GM21717 (cell line): ENCODE data around the gene PTPRM.

Source experiments
- ATAC-seq: cut with Tn5 transposase; IDR thresholded peaks from one replicate; pipeline ENCODE4 v1.9.1; 2021; ENCODE audit warnings: mild to moderate bottlenecking, moderate library complexity; ENCODE audit not compliant: unreplicated experiment

PTPRM gene

GRCh38 chr18:7844418-7844817, 277.3 kb downstream of the PTPRM start:
- no peak for ATAC-seq

GRCh38 chr18:7846335-7846734, 279.2 kb downstream of the PTPRM start:
- ATAC-seq: no peak

GRCh38 chr18:7847357-7848053, 280.4 kb downstream of the PTPRM start:
- no peak for ATAC-seq

GRCh38 chr18:7848054-7848412, 280.9 kb downstream of the PTPRM start:
- ATAC-seq: no peak

- no peak for ATAC-seq
Observed at GRCh38 chr18:7850446-7850845, 283.3 kb downstream of the PTPRM start.

GRCh38 chr18:7855028-7855427, 287.9 kb downstream of the PTPRM start:
- ATAC-seq: no peak

- no peak for ATAC-seq
Observed at GRCh38 chr18:7855671-7856070, 288.6 kb downstream of the PTPRM start.

GRCh38 chr18:7856116-7856515, 289.0 kb downstream of the PTPRM start:
- ATAC-seq: no peak

- no peak for ATAC-seq
Observed at GRCh38 chr18:7856733-7857132, 289.6 kb downstream of the PTPRM start.

GRCh38 chr18:7857562-7857961, 290.4 kb downstream of the PTPRM start:
- no peak for ATAC-seq

GRCh38 chr18:7859122-7859521, 292.0 kb downstream of the PTPRM start:
- ATAC-seq: no peak

GRCh38 chr18:7870266-7870665, 303.1 kb downstream of the PTPRM start:
- no peak for ATAC-seq

GRCh38 chr18:7870855-7871254, 303.7 kb downstream of the PTPRM start:
- ATAC-seq: no peak

- no peak for ATAC-seq
Observed at GRCh38 chr18:7871560-7872456, 304.7 kb downstream of the PTPRM start.

GRCh38 chr18:7872569-7872968, 305.5 kb downstream of the PTPRM start:
- ATAC-seq: no peak

GRCh38 chr18:7873316-7873715, 306.2 kb downstream of the PTPRM start:
- no peak for ATAC-seq

- no peak for ATAC-seq
Observed at GRCh38 chr18:7876354-7877104, 309.4 kb downstream of the PTPRM start.

GRCh38 chr18:7877609-7878008, 310.5 kb downstream of the PTPRM start:
- no peak for ATAC-seq

GRCh38 chr18:7878265-7879211, 311.4 kb downstream of the PTPRM start:
- ATAC-seq: no peak

GRCh38 chr18:7879717-7880116, 312.6 kb downstream of the PTPRM start:
- ATAC-seq: no peak
